Neural crest cell (in vitro differentiated cells): ENCODE results near the gene PEAR1. TPM values are rescaled to one million over a fixed set of nuclear protein-coding genes. Genes with fewer than 3 reads are reported as not detected.

ENCODE experiments used
- DNase-seq: peaks from one replicate; pipeline ENCODE4 v3.0.0; 2021; ENCODE audit warnings: low read depth, mixed read lengths, low spot score
- H3K27ac Mint-ChIP-seq: one replicate; pipeline ENCODE4 v1.8.0; 2021; ENCODE audit warnings: mild to moderate bottlenecking, mixed read lengths; ENCODE audit not compliant: unreplicated experiment
- H3K27me3 Mint-ChIP-seq: 2 replicates; pipeline ENCODE4 v1.8.0; 2021; ENCODE audit warnings: low read depth, mild to moderate bottlenecking, mixed read lengths
- H3K36me3 Mint-ChIP-seq: 2 replicates; pipeline ENCODE4 v1.8.0; 2021; ENCODE audit warnings: low read depth, mild to moderate bottlenecking, mixed read lengths
- H3K4me1 Mint-ChIP-seq: 2 replicates; pipeline ENCODE4 v1.8.0; 2021; ENCODE audit warnings: mixed read lengths
- H3K4me3 Mint-ChIP-seq: one replicate; pipeline ENCODE4 v1.8.0; 2021; ENCODE audit warnings: mild to moderate bottlenecking, mixed read lengths
- H3K9me3 Mint-ChIP-seq: 2 replicates; pipeline ENCODE4 v1.8.0; 2021; ENCODE audit warnings: mixed read lengths
- total RNA-seq: library from RNA; stranded (reverse); gene quantifications from 2 replicates; pipeline ENCODE4 v1.2.1, GENCODE V29; 2021
- TF ChIP-seq, protein P1 (sequence below): fragments of 200-600 bp; sonication (generic); conservative IDR thresholded peaks from 2 replicates; pipeline ENCODE4 v1.5.0; 2021; ENCODE audit warnings: antibody characterized with exemption, mild to moderate bottlenecking

The PEAR1 gene
- total RNA-seq, 1 donor from 2014 or later, result 6.8 TPM

DNA sequence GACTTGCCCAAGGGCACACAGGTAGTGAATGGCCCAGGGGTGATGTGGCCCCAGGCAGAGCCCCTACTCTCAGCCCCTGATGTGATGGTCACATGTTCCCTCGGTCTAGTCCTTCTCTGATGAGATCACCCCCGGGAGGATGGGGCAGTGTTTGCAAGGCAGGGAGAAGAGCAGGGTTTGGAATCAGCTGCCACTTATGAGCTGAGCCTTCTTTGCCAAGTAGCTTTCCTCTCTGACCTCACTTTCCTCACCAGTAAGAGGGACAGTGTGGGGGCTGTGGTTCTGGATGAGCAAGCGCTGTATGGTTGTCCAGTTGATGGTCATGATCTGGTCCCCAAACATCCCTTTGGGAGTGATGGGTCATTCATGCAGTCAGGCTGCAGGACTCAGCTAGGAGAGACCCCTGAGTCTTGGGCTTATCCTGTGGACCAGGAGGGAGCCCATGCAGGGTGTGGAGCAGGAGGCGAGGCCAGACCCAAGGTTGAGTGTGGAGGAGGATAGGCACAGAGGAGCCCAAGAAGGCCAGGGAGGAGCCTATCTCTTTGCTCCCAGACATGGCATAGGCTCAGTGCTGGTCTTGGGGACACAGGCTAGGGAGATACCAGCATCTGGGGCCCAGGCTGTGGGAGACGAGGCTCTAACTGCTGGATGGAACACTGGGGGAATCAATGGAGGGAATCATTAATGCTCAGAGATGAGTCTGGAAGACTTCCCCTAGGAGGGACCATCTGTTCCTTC, 15.9 kb upstream of the PEAR1 start:
- Mint-ChIP-seq H3K4me3 (no peak overlapping the region), H3K36me3 (no peaks in the 10 kb centered on the region), H3K27ac (no peak overlapping the region), H3K4me1 (peaks cover 4% of the 10 kb centered on the region), H3K27me3 (peaks cover 20% of the 10 kb centered on the region), H3K9me3 (no peaks in the 10 kb centered on the region)
- TF ChIP-seq, protein P1, sequence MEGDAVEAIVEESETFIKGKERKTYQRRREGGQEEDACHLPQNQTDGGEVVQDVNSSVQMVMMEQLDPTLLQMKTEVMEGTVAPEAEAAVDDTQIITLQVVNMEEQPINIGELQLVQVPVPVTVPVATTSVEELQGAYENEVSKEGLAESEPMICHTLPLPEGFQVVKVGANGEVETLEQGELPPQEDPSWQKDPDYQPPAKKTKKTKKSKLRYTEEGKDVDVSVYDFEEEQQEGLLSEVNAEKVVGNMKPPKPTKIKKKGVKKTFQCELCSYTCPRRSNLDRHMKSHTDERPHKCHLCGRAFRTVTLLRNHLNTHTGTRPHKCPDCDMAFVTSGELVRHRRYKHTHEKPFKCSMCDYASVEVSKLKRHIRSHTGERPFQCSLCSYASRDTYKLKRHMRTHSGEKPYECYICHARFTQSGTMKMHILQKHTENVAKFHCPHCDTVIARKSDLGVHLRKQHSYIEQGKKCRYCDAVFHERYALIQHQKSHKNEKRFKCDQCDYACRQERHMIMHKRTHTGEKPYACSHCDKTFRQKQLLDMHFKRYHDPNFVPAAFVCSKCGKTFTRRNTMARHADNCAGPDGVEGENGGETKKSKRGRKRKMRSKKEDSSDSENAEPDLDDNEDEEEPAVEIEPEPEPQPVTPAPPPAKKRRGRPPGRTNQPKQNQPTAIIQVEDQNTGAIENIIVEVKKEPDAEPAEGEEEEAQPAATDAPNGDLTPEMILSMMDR, result no peak
- DNase-seq, result no peak

DNA sequence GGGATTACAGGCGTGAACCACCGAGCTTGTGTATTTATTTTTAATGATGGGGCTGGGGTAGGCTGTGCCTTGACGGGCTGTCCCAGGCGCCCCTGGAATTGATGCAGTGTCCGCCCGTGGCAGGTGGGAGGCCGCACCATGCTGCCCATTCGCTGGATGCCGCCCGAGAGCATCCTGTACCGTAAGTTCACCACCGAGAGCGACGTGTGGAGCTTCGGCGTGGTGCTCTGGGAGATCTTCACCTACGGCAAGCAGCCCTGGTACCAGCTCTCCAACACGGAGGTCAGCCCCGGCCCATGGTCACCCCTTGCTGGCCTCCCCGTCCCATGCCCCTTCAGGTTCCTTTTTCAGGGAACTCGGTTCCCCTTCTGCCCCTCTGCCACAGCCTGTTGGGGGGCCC, 13.6 kb upstream of the PEAR1 start:
- no peaks in the 10 kb centered on the region for H3K9me3 Mint-ChIP-seq
- TF ChIP-seq, protein P1, result no peak
- H3K36me3 Mint-ChIP-seq, result no peaks in the 10 kb centered on the region
- H3K27me3 Mint-ChIP-seq, result peaks cover 34% of the 10 kb centered on the region
- no peak overlapping the region for H3K27ac Mint-ChIP-seq
- H3K4me1 Mint-ChIP-seq, result peaks cover 2% of the 10 kb centered on the region
- no peak overlapping the region for H3K4me3 Mint-ChIP-seq
- no peak for DNase-seq

DNA sequence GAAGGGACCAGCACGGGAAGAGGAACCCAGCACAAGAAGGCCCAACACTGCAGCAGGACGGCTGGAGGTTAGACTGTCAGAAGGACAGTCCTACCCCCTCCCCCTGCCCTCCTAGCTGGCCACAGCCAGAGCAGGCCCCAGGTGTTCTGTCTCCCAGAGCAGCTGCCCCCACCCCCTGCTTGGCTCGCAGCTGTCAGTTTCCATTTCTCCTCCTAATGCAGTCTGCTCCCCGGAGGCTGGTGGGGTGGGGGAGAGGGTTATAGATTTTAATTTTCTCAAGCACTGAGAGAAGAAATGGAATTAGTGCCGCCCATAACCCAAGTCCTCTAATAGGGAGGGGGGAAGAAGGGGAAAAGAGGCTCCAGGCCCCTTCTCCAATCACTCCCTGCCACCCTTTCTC, 13.0 kb upstream of the PEAR1 start:
- DNase-seq, result no peak
- H3K4me3 Mint-ChIP-seq, result no peak overlapping the region
- no peaks in the 10 kb centered on the region for H3K9me3 Mint-ChIP-seq
- no peaks in the 10 kb centered on the region for H3K4me1 Mint-ChIP-seq
- no peak overlapping the region for H3K27ac Mint-ChIP-seq
- H3K36me3 Mint-ChIP-seq, result no peaks in the 10 kb centered on the region
- TF ChIP-seq, protein P1, result no peak
- H3K27me3 Mint-ChIP-seq, result peaks cover 39% of the 10 kb centered on the region

DNA sequence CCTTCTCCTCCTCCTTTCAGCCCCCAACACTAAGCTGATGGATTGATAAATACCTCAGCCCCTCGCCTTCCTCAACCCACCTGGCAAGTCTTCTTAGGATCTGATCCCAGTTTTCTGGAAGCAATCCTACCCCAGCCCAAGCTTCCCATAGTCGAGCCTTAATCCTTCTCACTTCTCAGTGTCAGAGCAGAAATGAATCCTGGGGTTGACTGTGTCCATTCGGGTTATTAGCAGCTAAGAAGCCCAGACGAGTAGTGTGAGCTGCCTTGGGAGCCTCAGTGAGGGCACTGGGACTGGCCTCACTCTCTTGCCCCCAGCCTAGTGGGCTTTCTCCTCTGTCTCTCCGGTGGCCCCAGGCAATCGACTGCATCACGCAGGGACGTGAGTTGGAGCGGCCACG, 12.4 kb upstream of the PEAR1 start:
- Mint-ChIP-seq H3K4me3 (no peak overlapping the region), H3K9me3 (no peaks in the 10 kb centered on the region), H3K4me1 (peaks cover under 1% of the 10 kb centered on the region), H3K27ac (no peak overlapping the region), H3K36me3 (no peaks in the 10 kb centered on the region), H3K27me3 (peaks cover 43% of the 10 kb centered on the region)
- no peak for DNase-seq
- TF ChIP-seq, protein P1, result no peak

DNA sequence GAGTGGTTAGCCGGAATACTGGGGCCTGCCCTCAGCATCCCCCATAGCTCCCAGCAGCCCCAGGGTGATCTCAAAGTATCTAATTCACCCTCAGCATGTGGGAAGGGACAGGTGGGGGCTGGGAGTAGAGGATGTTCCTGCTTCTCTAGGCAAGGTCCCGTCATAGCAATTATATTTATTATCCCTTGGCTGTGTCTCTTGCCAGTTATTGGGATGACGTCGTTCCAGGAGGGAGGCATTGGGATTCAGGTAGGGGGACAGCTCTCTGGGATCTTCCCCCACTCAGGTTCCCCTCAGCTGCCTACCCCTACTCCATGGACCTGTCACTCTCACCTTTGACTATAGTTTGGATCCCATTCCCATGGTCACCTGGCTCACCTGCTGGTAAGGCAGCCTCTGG, 11.9 kb upstream of the PEAR1 start:
- no peaks in the 10 kb centered on the region for H3K9me3 Mint-ChIP-seq
- H3K4me3 Mint-ChIP-seq, result no peak overlapping the region
- no peak for DNase-seq
- H3K27ac Mint-ChIP-seq, result no peak overlapping the region
- peaks cover 43% of the 10 kb centered on the region for H3K27me3 Mint-ChIP-seq
- H3K36me3 Mint-ChIP-seq, result no peaks in the 10 kb centered on the region
- H3K4me1 Mint-ChIP-seq, result peaks cover 5% of the 10 kb centered on the region
- TF ChIP-seq, protein P1, result no peak
